Measurements from ENCODE around the gene SULT1E1.
A peak's percentile ranks its signal among the peaks of the same experiment; 100 is the strongest.
"Not testable (repeated sequence)": the region's sequence is repeated elsewhere in the genome, so short reads cannot be mapped to it uniquely, and the experiment has no call there.

Gene SULT1E1

DNA sequence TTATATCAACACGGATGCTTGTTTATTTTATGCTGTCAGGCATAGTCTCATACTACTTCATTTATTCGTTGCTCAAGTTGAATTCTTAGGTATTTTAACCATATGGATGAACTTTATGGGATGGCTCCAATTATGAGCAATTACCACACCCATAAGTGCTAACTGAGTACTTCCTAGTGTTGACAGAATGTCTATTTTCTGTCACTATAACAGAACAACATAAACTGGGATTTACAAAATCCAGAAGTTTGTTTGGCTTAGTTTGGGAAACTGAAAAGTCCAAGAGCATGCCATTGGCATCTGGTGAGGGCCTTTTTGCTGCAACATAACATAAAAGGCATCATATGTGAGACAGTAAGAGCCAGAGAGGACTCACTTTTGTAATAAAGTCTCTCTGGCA, 21.0 kb downstream of the SULT1E1 start:
- DNase-seq, result no peak

DNA sequence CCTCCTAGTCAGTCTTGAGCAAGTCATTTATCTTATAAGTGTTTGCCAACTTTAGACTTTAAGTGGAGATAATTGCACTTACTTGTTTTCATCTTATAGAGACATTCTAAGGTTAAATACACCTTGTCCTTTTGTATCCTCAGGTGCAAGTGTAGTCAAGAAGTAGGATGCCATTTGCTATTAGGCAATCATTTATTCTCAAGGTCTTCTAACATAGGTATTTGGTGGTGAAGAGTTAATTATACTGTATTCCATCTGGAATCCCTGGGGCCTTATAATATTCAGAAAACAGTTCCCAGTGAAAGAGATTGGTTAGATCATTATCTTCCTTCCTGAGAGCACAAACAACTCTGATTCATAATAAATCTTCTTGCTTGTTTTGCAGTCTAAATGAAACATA, 23.7 kb downstream of the SULT1E1 start:
- no peak for DNase-seq

DNA sequence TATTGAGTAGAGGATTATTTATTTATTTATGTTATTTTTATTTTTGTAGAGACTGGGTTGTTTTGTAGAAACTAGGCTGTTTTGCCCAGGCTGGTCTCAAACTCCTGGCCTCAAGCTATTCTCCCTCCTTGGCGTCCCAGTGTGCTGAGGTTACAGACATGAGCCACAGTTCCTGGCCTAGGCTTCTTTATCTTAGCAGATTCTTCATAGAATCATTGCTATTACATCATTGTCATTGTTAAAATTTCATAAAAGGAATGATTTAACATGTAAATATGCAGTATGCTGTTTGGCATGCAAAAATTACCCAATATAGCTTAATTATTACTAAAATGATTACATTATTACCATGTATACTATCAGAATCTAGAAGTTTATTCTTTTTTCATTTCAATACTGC, 24.2 kb downstream of the SULT1E1 start:
- no peak for DNase-seq

DNA sequence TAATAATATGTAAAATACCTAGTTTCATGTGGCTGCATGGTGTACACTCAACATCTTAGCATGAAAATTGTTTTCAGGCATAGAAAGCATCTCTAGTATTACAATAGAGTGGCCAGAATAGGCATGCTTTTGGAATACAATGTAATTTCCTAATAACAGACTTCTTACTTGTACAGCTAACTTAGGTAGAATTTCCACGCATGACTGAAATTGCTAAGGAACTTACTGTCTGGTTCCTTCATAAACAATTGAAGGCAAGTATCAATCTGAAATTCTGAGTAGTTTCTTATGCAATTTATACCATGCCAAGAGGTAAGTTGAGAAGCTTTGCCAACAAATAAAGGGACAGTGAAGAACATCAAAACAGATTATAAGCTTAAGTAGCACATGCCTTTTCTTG, 26.7 kb downstream of the SULT1E1 start:
- no peak for DNase-seq

DNA sequence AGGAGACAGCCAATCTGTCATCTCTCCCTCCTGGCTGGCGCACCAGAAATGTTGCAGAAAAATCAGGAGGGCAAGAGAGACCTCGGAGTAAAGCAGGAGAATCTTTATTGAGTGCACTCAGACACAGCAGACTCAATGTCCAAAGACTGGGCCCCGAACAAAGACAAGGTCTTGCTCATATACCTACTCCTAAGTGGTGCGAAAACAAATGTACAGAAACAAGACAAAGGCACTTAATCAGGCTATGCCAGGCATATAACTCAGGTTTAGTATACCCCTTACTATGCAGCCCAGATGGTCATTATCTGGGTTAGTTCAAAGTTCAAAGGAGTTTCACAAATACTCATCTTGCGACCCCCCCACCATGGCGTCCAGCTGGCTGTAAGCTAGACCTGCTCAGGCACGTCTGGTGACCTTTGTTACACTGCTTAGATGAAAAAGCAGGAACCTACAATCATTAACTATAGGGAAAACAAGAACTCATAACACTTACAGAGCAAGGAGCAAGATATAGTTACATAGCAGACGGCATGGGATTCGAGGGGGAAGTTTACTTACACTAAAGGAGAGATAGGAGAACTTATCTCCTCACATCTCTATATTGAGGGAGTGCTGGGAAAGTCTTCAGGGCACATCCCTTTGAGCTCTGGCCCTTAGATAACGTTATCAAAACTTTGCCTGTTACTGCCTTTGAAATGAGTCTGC, 27.5 kb downstream of the SULT1E1 start:
- DNase-seq, result no peak

DNA sequence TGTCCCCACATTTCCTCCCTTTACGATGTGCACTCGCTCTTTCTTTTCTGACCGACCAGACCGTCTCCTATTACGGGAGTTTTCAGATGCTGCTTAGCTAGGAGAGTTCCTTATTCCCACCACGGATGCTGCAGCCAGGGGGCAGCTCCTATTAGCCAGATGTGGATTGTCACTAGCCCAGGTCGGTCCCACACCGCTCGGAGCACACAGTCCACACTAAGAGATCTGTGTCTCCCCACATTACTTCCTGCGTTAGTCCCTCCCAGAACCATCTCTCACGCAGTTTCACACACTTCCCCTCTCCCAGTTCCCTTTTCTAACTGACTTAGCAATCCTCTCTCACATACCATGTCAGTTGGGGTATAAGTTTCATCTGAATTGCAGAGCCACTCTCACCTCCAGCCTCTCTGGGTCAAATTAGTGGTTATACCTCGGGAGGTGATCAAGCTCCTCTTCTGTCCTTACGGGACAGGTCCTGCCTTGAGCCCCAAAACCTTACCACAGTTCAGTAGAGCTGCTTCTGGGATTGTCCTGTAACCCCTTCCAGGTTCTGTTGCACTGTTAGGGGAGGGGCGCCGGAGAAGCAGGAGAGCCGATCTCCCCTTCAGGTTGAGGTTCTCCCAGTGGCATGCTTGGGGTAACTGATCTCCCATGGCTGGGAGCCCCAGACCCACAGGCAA, 28.2 kb downstream of the SULT1E1 start:
- DNase-seq, result peak; percentile 34

DNA sequence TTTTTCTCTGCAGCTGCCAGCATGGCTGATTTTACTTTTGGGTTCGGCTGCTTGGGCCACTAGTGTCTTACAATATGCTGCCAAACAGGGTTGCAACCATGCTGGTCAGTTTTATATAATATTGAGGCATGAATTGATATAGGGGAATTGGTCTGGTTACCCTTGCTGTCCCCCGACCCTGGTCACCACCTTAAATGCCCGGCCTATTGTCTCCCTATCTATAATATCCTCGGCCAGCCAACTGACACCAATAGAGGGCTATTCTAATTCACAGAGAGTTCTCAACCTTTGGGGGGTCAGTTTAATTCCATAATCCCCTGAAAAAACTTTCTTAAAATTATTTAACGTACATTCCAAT, 28.7 kb downstream of the SULT1E1 start:
- no peak for DNase-seq

DNA sequence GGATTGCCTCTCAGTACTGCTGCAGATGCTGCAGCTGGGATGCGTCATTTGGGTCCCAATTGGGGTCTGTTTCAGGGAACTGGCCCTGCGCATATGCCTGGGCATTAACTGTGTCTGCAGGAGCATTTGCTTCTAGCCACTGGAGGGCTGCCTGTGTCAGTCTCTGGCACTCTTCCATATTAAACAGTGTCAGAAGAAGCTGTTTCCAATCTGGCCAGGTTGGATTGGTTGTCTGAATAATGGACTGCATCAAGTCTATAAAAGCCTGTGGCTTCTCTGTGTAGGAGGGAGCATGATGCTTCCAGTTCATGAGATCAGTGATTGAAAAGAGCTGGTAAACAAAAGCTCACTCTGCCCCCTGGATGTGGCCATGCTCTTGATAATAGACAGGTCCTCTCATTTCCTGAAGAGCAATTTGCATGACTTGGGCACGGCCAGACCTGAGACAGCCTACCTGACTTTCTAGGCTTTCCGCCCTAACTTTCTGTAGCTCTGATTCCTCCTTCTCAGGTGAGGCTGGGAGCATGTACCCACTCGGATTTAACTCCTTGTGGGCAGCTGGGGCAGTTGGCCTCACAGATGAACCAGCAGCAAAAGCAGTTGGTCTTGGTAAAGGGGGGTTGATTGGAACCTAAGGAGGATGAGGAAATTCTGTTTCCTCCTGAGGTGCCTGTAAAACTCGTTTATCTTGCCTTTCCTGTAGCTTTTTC, 29.2 kb downstream of the SULT1E1 start:
- DNase-seq, result peak; percentile 9

DNA sequence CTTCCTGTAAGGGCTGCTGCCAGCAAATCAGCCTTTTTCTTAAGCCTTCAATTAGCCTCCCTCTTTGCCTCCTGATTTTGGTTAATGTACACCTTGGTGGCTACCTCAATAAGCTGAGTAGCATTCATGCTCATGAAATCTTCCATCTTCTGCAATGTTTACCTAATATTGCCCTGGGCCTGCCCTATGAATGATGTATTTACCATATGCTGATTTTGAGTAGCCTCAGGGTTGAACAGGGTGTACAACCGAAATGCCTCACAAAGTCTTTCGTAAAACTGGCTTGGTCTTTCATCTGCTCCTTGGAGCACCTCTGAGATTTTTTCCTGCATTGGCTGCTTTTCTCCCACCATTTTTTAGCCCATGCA, 29.8 kb downstream of the SULT1E1 start:
- no peak for DNase-seq

DNA sequence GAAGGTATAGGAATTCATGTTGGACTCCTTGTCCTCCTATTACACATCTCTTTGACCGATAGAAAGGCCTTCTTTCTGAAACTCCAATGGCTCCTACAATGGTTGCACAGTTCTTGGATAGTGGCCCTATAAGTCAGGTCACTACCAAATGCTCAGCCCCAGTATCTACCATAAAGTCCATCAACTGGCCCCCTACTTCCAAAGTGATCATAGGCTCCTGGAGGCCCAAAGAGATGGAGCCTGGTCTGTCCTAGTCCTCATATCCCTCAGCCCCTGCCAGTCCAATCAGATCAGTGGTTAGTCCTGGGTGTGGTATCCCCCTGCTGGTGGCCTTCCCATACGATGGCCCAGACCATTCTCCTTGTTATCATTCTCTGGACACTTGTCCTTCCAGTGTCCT, 30.3 kb downstream of the SULT1E1 start:
- DNase-seq, result no peak

DNA sequence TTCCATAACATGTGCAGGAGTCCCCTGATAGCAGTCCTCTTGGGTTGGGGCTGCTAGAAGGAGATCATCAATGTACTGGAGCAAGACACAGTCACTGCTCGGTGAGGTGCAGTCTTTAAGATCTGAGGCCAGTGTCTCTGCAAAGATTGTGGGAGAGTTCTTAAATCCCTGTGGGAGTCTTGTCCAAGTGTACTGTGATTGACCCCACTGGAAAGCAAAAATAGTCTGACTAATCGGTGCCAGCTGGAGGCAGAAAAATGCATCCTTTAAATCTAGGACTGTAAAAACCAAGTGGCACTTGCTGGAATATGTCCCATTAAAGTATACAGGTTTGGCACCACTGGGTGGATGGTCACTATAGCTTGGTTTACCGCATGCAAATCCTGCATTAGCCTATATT, 31.1 kb downstream of the SULT1E1 start:
- DNase-seq, result no peak

DNA sequence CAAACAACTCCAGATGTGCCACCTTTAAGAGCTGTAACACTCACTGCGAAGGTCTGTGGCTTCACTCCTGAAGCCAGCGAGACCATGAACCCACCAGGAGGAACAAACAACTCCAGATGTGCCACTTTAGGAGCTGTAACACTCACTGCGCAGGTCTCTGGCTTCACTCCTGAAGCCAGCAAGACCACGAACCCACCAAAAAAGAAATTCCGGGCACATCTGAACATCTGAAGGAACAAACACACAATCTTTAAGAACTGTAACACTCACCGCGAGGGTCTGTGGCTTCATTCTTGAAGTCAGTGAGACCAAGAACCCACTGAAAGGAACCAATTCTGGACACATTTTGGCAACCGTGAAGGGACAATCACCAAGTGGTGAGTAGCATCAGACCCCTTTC, 34.9 kb downstream of the SULT1E1 start:
- not testable (repeated sequence) for DNase-seq

DNA sequence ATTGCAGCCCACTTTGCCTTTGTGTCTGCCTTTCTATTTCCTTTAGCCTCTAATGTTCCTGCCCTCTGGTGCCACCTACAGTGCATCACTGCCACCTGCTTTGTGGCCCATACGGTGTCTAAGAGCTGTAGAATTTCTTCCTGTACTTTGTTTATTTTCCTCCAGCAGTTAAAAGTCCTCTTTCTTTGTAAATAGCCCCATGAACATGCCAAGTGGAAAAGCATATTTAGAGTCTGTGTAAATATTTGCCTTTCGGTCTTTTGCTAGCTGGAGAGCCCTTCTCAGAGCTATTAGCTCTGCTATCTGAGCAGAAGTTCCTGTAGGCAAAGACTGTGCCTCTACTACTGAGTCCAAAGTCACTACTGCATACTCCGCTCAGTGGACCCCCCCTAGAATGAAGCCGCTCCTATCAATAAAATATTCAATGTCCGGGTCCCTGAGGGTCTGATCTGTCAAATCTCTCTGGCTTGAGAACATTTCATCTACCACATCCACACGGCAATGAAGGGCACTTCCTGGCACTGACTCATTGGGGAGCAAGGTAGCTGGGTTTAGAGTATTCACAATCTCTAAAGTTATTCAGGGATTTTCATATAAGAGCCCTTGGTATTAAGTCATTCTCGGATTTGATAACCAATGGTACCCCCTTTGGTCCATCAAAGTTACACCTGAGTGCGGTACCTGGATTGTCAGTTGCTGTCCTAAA, 36.3 kb downstream of the SULT1E1 start:
- peak; percentile 71 for DNase-seq

DNA sequence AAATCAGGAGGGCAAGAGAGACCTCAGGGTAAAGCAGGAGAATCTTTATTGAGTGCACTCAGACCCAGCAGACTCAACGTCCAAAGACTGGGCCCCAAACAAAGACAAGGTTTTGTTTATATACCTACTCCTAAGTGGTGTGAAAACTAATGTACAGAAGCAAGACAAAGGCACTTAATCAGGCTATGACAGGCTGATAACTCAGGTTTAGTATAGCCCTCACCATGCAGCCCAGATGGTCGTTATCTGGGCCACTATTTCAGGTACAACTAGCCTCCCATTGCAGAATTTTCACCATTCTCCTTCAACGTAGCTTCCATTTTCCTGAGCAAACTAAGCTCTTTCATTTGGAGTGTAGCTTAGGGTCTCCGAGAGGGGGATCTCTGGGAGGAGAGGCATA, 36.9 kb downstream of the SULT1E1 start:
- DNase-seq, result no peak

DNA sequence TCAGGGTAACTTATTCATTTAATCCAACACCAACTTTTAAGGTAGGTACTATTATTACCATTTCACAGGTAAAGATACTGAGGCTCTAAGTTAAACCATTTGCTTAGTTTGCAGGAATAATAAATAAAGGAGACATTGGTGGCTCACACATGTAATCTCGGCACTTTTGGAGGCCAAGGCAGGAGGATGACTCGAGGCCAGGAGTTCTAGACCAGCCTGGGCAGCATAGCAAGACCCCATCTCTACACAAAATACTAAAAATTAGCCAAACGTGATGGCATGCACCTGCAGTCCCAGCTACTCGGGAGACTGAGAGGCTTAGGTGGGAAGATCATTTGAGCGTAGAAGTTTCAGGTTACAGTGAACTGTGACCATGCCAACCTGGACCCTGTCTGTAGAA, 37.7 kb downstream of the SULT1E1 start:
- no peak for DNase-seq

DNA sequence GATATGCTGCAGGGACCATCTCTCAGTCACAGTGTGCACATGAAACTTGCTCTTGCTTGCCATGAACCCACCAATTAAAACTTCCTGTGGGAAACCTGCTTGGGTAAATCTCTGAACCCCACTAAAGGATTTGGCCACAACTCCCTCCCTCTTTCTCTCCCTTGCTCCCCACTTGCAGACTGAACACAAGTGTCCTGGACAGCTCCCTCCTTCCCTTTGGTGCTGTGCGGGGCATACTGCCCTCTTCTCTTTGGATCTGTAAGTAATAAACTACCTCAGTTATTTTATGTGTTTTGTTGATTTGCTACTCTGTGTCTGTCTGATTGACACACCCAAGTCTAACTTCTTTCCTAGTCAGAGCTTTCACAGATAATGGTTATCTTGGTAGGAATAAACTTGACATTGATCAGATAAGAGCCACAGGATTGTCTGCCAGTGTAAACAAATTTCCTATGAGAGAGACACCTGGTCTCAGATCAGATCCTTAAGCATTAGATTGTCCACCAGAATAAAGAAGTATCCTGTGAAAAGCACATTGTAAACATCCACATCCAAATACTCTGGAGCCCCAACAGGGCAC, 41.8 kb downstream of the SULT1E1 start:
- no peak for DNase-seq

DNA sequence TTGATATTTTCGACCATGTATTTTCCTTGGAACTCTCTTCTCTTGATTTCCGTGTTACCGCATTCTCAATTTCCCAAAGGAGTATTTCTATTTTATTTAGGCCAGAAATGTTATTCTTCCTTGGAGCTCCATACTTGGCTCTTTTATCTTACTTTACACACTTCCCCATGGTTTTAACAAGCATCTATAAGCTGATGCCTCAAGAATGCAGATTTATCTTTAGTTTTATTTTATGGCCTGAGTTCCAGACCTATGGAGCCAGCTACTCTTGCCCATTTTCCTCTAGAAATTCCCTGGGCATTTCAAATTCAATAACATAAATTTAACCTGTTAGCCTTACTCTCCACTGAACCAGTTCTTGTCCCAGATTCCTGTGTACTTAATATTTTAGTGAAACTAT, 43.7 kb downstream of the SULT1E1 start:
- DNase-seq, result no peak

DNA sequence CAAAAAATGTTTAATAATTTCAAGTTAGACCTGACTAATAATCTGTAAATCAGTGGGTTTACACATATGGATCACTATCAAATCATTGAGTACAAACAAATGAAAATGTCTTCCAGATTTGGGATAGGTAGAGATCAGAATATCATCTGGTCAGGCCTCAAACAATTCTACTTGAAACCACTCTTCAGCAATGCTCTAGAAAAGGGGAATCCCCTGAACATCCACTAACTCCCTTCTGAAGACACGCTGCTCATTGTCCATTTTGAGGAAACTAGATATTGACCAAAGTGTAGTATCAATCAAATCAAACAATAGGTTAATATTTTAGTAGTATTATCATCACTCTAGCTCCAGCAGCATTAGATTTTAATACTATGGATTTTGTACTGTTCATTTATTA, 46.3 kb downstream of the SULT1E1 start:
- DNase-seq, result no peak

DNA sequence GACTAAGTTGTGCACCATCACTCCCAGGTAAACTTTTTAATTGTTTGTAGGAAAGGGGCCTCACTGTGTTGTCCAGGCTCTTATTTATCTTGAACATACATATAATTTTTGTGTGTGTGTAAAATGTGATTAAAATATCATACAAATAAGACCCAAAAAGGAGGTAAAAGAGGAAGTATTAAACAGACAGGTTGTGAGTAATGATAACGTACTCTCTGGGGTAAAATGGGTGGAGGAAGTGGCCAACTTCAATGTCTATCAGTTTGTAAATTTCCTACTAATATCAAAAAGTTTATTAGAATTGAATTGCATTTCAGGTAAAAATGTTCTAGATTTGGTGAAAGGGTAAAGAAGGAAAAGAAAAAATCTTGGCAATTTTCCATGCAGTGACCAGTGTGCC, 48.8 kb downstream of the SULT1E1 start:
- DNase-seq, result no peak

DNA sequence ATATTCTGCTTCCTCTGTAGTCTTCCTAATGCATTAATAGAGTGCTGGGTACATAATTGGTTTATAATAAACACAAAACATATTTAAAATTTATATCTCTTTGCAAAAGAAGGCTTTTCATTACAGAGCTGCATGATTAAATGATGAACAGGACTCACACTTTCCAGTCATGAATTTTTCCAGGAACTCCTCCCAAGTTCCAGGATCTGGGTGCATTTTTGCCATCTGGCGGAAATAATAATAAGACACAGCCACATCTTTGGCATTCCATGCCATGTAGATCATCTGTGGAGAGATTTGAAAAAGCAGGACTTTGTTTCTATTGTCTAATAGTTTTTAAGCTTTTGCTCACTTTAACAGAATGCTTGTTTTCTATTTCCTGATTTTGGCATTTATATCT, 59.3 kb downstream of the SULT1E1 start:
- DNase-seq, result no peak

DNA sequence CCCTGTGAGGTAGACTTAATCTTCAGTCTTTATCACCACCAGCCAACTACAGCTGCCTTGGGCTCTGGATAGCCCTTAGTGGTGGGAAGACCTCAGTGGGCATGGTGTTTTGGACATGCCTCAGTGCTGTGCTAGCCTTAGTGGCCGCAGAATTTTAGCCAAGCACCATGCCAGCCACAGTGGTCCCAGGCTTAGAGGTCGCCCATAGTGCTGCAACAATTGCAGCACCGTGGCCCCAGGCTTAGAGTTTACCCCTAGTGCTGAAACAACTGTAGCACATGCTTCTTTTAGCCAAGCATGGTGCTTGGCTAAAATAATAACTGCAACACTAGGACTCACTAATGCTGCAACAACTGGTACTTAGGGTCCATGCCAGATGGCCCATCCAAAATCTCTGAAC, 60.6 kb downstream of the SULT1E1 start:
- DNase-seq, result no peak

DNA sequence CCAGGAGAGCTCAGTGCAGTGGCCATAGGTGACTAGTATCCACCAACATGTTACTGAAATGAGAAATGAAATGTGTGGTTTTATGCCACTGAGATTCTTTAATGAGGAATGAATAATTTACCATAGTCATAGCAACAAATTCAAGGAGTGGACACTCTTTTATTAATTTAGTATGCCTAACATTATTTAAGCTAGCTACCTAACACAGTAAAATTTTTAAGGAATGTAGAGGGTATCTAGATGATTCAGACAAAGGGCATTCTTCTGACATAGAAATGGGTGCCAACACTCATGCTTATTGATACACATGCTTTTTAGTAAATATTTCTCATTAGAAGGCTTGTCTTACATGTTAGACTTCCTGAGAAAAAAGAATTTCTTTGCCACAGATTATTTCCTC, 66.2 kb downstream of the SULT1E1 start:
- DNase-seq, result no peak

Measured in CD4-positive, alpha-beta T cell treated with Interleukin-17A for 4 hours (primary cell).